ENCODE measurements around the gene ANKRD36.
A peak's percentile ranks its signal among the peaks of the same experiment; 100 is the strongest.
"Not testable (repeated sequence)": the region's sequence is repeated elsewhere in the genome, so short reads cannot be mapped to it uniquely, and the experiment has no call there.

- TF ChIP-seq CTCF (conservative IDR thresholded peaks at IDR 0.05; ENCODE audit: low read depth, low read length) (peak; percentile 78), RAD21 (IDR thresholded peaks at IDR 0.05; ENCODE audit: low read length) (peak; percentile 64)
- not testable (repeated sequence) for TF ChIP-seq MAZ (IDR thresholded peaks at IDR 0.05; ENCODE audit: borderline replicate concordance, low read depth, low read length); POLR2A (IDR thresholded peaks at IDR 0.05; ENCODE audit: low read depth, low read length); CHD1 (IDR thresholded peaks at IDR 0.05; ENCODE audit: low read depth, low read length); MXI1 (IDR thresholded peaks at IDR 0.05; ENCODE audit: borderline replicate concordance, low read depth, low read length); RFX5 (IDR thresholded peaks at IDR 0.05; ENCODE audit: low read depth, low read length)
These were observed 468 bp upstream of the ANKRD36 start for GRCh38 chr2:97112320-97113049.

Measured in IMR-90 (cell line).